ENCODE measurements around the gene LHX6.

DNA sequence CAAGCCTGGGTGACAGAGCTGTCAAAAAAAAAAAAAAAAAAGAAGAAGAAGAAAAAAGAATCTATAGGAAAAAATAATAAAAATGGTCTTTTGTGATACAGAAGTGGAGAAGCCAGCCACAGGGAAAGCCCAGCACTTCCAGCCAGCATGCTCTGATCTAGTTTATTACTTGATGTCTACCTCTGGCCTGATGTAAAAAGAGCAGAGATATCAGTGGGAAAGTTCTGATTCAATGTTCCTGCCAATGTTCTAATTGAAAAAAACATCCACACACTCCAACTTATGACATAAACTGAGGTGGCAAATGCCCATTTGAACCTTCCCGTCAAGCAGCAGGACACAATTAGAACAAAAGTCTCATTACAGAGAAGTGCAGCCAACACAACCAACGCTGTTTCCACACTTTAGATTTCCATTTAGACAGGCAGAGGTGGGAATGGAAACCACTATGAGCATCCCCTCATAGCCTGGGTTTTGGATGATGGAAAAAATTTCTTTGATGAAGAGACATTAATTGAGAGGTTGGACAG, 30.2 kb upstream of the LHX6 start:
- TF ChIP-seq POLR2A (IDR thresholded peaks at IDR 0.05; ENCODE audit: low read length): no peak
- no peak for TF ChIP-seq ZNF302 (CRISPR knock-in tag; IDR thresholded peaks at IDR 0.05)
- no peak for TF ChIP-seq KDM5A (IDR thresholded peaks at IDR 0.05)
- TF ChIP-seq, protein P1, sequence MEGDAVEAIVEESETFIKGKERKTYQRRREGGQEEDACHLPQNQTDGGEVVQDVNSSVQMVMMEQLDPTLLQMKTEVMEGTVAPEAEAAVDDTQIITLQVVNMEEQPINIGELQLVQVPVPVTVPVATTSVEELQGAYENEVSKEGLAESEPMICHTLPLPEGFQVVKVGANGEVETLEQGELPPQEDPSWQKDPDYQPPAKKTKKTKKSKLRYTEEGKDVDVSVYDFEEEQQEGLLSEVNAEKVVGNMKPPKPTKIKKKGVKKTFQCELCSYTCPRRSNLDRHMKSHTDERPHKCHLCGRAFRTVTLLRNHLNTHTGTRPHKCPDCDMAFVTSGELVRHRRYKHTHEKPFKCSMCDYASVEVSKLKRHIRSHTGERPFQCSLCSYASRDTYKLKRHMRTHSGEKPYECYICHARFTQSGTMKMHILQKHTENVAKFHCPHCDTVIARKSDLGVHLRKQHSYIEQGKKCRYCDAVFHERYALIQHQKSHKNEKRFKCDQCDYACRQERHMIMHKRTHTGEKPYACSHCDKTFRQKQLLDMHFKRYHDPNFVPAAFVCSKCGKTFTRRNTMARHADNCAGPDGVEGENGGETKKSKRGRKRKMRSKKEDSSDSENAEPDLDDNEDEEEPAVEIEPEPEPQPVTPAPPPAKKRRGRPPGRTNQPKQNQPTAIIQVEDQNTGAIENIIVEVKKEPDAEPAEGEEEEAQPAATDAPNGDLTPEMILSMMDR (IDR thresholded peaks at IDR 0.05): no peak
- no peak for TF ChIP-seq RAD21 (conservative IDR thresholded peaks at IDR 0.05 in 1 of 2, IDR thresholded peaks at IDR 0.05 in 1 of 2)

Measured in A549 (cell line).